Superior temporal gyrus (tissue), 1 donor: ENCODE measurements around the gene CACNB1.
"Not testable (repeated sequence)": the region's sequence is repeated elsewhere in the genome, so short reads cannot be mapped to it uniquely, and the experiment has no call there.

Source experiments
- DNase-seq: peaks from one replicate; pipeline ENCODE4 v3.0.0-alpha.2; 2016; ENCODE audit errors: extremely low spot score

CACNB1 gene

DNA sequence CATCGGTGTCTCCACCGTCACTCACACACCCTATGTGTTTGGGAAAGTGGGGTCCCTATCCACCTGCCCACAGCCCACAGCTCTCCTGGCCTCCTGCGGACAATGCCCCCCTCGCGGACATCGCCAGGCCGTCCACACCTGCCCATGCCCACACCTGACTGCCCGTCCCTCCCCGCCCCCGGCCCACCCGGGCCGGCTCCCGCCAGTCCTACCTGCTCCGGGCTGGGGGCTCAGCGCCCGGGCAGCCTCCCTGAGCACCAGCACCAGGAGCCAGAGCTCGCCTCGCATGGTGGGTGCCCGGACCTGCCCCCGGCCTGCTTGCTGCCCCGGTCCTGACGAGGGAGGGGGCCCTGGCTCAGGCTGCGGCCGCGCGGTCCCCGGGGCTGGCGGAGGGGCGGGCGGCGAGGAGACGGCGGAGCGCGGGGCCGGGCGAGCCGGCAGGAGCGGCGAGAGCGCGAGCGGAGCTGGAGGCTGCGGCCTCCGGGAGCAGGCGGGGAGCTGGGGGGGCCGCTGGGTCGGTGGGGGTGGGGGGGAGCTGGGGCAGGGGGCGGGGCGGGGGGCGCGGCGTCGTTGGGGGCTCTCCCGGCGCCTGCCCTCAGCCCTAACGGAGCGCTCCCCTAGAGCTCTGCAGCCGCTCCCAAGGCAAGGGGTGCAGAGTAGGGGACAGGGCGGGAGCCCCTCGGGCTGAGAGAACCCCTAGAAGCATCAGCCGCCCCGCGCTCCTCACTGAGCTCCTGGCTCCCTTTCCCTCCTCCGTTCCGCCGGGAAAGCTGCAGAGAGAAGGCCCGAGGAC is 46.1 kb downstream of the CACNB1 start, which contains the start of gene PLXDC1:
TSS of gene PLXDC1 (minus strand) at position 488 of the 793 bp plus-strand sequence. CDS start at position 288, 200 bp downstream.
- DNase-seq = no peak

DNA sequence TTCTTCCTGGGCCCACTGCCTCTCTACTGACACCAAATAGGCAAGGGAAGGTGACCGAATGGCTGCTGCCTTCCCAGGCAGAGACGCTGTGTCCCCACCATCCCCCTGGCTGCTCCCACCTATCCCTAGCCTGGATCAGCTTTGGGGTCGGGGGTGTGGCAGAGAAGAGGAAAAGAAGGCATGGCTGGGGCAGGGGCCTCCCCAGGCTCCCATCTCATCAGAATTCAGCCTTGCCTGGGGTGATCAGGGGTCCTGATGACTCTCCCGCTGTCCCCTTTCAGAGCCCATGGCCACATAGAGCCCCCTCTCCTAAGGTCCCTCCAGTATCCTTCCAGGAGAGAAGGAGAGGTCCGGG is 46.7 kb downstream of the CACNB1 start:
- no peak for DNase-seq

DNA sequence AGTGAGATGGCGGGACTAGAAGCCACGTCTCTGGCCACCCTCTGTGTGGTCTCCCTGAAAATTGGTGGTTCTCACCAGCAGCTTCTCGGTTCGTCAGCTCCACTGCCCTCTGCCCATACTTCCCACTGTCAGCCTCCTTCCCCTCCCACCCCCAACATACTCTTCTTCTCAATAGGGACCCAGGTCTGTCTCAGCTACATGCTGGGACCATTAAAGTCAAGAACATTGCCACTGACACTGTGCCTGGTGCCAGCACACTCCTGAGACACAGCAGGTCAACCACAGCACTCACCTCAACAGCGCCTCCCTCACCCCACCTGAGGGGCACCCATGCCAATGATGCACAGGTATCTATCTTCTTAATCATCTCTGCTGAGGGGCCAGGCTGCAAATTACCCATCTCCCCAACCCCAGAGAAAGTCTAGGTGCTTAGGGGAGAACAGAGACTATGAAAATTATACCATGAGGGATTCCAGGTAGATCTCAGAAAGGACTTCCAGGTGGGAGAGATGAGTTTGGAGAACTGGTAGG is 47.3 kb downstream of the CACNB1 start:
- DNase-seq = no peak

DNA sequence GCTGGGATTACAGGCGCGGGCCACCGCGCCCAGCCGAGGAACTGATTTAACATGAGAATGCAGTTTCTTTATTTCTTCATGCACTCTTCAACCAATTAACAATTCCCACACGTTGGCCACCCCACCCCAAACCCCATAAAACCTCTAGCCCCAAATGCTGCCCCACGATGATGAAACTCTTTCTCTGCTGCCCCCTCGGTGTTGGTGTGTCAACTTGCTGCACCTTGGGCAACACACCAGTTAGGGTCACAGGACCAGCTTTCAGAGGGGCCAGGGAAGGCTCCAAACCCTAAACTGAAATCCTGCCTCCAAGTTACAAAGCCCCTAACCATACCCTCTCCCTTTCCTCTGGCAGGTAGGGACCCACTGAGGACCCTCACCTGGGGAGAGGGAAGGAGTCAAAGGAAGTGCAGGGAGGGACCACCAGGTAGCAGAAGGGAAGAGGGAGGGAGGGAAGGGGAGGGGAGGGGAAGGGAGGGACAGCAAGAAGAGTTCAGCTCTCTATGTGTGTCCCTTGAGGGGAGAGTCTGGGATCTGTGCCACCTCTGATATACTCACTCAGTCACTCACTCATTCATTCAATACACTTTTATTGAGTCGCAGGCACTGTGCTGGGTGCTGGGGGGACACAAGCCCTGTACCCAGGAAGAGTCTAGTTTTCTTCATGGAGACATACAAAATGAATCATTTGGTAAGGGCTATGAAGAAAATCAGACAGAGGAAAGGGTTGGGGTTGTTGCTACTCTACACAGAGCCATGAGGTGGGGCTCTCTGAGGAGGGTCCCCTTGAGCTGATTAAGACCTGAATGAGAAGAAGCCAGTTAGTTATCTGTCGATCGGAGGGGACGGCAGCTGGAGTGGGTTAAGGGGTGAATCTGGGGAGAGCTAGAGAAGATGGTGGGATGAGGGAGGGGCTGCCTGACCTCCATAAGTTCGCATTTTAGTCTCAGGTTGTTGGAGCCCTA is 50.0 kb downstream of the CACNB1 start:
- DNase-seq = no peak

DNA sequence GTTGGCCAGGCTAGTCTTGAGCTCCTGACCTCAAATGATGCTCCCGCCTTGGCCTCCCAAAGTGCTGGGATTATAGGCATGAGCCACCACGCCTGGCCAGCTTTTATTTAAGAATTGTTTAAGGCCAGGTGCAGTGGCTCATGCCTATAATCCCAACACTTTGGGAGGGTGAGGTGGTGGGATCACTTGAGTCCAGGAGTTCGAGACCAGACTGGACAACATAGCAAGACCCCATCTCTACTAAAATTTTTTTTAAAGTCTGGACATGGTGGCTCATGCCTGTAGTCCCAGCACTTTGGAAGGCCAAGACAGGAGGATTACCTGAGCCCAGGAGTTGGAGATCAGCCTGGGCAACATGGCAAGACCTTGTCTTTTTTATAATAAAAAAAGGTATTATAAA is 51.2 kb downstream of the CACNB1 start:
- DNase-seq = no peak

DNA sequence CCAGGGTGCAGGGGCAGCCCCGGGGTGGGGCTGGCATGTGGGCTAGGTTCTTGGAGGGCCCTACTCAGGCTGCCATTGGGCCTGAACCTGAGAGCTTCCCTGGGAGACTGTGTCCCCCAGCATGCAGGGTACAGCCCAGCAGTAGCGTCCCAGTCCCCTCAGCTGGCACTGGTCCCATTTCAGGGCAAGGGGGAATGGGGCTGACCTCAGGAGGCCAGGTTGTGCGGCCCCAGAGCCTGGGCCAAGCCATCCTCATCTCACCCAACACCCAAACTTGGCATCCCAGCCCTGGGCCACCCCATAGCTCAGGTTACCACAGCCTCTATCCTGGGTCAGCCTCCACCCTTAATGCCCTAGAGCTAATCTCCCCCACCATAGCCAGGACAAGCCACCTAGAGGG is 52.3 kb downstream of the CACNB1 start:
- no peak for DNase-seq

DNA sequence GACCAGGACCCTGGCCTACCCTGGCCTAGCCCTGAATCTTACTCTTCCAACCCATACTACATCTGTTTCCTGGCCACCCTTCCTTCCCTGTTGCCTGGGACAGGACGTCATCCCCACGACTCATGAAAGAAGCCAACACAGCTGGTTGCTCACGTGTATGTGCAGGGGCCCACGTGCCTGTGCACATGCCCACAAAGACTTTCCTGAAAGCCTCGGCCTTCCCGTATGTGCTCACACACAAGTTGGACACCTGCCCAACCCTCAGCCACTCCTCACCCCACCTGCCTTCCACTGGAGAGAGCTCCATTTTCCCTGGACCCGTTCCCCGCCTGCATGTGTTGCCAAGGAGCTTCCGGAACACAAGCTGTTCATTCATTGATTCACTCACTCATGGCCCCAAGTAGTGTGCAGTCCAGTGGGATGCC is 53.0 kb downstream of the CACNB1 start:
- no peak for DNase-seq

DNA sequence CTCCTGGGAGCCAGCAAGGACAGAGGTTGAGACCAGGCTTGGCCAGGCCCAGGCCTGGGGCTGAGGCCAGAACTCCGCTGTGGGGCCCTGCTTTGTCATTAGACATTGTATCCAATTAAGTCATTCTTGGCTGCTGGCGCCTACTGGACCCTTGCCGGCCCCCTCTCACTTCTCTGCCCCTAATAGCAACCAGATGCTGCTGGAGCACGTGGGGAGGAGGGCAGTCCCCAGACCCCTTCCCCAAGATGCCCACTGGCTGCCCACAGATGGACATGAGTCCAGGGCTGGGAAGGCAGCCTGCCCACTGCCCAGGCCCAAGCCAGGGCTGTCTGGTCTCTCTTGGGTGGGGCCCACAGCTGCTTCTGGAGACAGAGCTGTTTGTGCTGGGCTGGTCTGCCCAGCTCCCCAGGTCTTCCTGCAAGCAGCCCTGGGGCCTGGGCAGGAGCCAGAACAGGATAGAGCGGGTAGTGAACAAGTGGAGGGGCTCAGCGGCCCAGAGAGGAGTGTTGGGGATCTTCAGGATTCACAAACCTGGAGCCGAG is 53.8 kb downstream of the CACNB1 start:
- DNase-seq = no peak

DNA sequence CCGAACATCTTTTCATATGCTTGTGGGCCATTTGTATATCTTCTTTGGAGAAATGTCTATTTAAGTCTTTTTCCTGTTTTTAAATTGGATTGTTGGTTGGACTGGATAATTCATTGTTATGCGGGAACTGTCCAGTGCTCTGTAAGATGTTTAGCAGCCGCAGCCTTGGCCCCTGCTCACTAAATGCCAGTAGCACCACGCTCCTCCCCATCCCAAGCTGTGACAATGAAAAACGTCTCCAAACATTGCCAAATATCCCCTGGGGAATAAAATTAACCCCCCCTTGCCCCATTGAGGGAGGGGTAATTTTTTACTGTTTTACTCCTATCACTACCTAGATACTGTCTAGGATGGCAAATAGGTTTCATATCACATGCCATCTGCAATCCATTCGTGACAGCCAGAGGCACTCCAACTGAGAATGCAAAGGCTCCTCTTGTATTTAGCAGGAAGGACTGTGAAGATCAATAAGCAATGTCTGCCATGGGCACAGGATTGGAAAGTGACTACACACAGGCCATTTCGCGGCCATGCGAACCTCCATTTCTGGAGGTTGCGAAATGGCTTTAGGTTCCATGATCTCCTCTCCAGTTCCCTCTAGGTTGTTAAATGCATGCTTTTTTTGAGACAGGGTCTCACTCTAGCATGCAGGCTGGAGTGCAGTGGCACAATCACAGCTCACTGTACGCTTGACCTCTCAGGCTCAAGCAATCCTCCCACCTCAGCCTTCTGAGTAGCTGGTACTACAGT is 55.4 kb downstream of the CACNB1 start:
- no peak for DNase-seq

DNA sequence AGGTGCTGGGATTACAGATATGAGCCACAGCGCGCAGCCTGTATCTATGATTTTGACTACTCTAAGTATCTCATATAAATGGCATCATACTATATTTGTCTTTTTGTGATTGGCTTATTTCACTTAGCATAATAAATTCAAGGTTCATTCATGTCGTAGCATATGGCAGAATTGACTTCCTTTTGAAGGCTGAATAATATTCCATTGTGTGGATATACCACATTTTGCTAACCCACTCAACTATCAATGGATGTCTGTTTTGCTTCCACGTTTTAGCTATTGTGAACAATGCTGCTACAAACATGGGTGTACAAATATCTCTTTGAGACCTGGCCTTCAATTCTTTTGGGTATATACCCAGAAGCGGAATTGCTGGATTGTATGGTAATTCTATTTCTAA is 56.2 kb downstream of the CACNB1 start:
- DNase-seq = no peak

DNA sequence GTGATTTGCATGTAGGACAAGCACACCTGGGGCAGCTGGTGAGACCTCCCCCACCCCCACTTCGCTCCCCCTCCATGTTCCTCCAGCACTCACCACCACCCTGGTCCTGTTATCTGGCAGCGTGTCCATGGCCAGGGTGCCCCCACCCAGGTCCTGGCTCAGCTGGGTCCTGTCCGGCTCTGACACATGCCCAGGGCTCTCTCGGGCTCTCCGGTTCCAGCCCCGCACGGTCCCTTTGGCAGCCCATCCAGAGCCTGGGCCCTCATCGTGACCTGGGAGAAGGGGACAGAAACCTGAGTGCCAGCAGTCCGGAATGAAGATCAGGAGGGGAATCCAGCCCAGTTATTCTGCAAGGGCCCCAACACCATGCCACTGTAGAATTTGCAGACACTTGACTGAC is 57.9 kb downstream of the CACNB1 start:
- DNase-seq = no peak

DNA sequence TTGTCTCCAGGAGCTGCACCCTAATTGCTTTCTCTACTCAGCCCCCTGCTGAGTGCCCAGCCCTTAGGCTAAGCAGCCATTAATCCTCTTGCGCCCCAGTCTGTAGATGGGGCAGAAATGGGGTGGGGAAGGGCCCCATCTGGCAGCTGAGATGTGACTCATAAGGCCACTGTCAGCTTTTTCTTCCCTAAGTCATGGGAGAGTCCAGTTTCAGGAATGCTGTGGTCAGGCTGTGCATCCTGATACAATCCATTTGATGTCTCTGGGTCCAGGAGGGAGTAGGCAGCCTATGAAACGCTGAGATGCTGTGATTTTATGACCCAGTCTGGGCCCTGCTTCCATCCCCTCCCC is 58.3 kb downstream of the CACNB1 start:
- no peak for DNase-seq

DNA sequence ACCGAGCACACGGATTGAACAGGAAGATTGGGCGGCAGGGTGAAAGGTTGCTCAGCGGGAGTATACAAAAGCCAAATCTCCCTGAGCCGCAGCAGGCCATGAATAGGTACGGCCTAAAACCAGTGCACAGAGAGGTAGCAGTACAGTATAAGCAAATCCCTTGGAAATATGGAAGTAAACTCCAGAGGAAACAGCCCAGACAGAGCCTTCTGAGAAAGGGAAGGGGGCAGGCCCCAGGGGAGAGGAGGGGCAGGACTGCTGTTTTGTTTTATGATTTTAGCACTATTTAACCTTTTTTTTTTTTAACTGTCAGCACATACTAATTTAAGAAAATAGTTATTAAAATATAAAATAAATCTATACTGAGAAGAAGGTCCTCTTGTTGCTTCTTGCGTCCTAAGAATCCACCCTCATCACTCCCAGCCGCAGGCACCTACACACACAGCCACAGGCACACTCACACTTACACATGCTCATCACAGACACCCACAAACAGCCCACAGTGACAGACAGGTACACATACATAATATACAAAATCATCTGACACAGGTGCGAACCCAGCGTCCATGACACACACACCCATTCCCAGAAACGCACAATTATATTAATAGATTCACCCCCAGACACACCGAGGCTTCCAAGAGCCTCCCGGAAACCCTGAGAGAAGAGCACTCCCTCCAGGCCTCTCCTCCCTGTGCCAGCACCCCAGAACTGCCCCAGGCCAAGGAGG is 58.9 kb downstream of the CACNB1 start:
- no peak for DNase-seq

DNA sequence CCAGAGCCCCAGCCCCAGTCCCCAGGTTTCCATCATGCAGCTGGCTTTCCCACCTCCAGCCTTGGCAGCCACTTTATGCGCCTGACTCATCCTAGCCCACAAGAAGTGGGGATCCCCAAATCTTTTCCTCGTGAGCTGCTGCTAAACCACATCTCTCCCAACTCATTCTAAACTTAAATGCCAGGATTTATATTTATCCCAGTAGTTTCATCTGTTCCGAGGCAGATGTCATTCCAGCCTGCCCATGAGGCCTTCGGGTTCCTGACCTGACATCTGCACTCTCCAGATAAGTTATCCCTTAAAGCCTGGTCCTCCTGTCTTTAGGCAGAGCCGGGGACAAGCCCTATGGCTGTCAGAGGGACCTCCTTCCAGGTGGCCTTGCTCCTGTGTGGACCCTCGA is 62.6 kb downstream of the CACNB1 start:
- DNase-seq = no peak

DNA sequence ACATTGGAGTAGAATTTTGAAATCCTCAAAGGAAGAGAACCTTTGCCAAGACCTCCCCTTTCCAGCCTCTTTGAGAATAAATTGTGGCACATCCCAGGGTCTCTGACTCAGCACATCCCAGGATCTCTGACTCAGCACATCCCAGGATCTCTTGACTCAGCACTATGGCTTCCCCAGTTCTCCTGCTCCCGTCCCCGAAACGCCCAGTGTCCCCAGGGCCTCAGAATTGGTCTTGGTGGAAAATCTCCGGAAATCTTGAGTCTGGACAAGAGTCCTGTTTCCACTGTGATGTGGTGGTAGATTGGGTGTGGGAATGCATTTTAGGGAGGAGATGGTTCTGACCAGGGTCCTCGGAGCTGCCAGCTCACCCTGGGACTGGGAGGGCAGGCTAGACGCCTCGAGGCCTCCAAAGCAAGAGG is 65.3 kb downstream of the CACNB1 start:
- no peak for DNase-seq

DNA sequence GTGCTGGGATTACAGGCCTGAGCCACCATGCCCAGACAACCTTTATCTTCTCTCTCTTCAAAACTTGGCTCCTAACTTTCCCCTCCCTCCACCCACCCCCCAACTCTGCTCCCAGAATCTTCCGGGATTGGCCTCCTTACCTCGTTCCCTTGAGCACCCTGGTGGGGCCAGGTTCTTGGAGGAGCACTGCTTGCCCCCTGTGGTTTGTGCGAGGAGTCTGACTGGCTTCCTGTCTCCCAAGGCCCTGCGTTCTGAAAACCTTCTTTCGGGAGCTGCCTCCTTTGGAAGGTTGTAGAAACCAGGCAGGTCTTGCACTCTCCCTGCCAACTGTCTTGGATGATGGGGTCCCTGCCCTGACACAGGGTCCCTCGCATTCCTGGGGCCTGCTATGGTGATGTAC is 65.9 kb downstream of the CACNB1 start:
- no peak for DNase-seq

DNA sequence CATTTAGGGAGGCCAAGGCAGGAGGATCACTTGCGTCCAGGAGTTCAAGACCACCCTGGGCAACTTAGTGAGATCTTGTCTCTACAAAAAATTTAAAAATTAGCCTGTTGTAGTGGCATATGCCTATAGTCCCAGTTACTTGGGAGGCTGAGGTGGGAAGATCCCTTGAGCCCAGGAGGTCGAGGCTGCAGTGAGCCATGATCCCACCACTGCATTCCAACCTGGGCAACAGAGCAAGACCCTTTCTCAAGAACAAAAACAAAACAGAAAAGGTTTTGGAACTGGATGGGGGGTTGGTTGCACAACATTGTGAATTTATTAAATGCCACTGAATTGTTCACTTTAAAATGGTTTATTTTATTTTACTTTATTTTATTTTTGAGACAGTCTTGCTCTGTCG is 67.3 kb downstream of the CACNB1 start:
- no peak for DNase-seq

DNA sequence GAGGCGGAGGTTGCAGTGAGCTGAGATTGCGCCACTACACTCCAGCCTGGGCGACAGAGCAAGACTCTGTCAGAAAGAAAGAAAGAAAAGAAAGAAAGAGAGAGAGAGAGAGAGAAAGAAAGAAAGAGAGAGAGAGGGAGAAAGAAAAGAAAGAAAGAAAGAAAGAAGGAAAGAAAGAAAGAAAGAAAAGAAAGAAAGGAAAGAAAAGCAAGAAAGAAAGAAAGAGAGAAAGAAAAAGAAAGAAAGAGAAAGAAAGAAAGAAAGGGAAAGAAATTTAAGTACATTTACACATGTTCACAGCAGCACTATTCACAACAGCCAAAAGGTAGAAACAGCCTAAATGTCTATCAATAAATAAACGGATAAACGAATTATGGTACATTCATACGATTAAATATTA is 67.9 kb downstream of the CACNB1 start:
- not testable (repeated sequence) for DNase-seq

DNA sequence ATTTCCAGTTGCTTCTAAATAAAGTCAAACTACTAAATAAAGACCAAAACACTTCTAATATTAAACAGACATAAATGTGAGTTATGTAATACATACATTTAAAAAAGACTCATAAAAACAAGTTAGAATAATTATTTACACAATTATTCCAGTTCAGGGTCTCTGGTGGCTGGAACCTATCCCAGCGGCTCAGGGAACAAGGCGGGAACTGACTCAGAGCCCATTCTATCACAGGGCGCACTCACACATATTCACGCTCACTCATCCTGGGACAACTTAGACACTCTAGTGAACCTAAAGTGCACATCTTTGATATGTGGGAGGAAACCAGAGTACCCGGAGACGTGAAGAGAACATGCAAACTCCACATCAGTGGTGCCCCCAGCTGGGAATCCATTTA is 71.0 kb downstream of the CACNB1 start:
- DNase-seq = no peak

DNA sequence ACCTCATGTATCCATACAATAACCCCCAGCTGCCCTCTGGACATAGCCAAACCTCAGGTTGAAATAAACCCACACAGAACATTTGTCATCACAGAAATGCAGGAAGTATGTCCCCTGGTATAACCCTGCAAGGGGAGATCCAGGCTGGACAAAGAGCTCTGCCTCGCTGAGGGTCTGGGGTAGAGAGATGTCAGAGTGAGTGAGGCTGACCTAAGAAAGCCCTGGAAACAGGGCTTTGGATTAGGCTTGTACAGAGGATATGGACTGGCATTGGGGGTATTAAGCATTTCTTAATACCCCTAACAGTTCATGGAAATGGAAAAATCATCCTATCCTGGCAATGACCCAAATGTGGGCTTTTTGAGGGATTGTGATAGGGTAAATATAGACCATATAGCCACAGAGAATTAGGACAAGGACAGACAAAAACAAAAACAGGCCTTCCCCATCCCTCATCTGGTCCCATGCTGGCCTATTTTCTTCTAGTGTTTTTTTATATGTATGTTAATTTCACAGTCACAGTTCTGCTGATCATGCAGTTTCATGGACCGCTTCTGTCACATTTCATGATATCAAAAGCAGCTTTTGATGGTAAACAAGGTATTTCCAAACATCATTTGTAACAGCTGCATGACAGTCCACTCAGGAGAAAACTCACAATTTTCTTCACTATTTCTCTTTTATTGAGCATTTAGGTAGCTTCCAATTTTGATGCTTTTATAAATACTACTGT is 72.2 kb downstream of the CACNB1 start:
- DNase-seq = no peak
